GM08714 (cell line): ENCODE data around the gene PACSIN3.

Experiments used
- H3K4me3 ChIP-seq: fragments of 200-500 bp; sonication (Bioruptor generic); 2 replicates; pipeline ENCODE4 v1.5.1; 2014; ENCODE audit warnings: mild to moderate bottlenecking, low read length, inconsistent platforms
- ZNF274 ChIP-seq: IDR thresholded peaks from 2 replicates; pipeline ENCODE4 v1.6.1; 2012; ENCODE audit warnings: mild to moderate bottlenecking, low read depth, low read length

PACSIN3 gene

GRCh38 chr11:47147250-47147649 is 39.0 kb downstream of the PACSIN3 start:
- H3K4me3 ChIP-seq, result no peak overlapping the region
- TF ChIP-seq ZNF274, result no peak

GRCh38 chr11:47144541-47144940 is 41.7 kb downstream of the PACSIN3 start:
- no peak for TF ChIP-seq ZNF274
- H3K4me3 ChIP-seq, result no peak overlapping the region

- no peak overlapping the region for H3K4me3 ChIP-seq
- no peak for TF ChIP-seq ZNF274
Observed at GRCh38 chr11:47143322-47143721, 42.9 kb downstream of the PACSIN3 start.

- TF ChIP-seq ZNF274, result no peak
- H3K4me3 ChIP-seq, result no peak overlapping the region
Observed at GRCh38 chr11:47139878-47140277, 46.4 kb downstream of the PACSIN3 start.

GRCh38 chr11:47137476-47137875 is 48.8 kb downstream of the PACSIN3 start:
- no peak for TF ChIP-seq ZNF274
- H3K4me3 ChIP-seq, result no peak overlapping the region

GRCh38 chr11:47136921-47137320 is 49.3 kb downstream of the PACSIN3 start:
- H3K4me3 ChIP-seq, result no peak overlapping the region
- no peak for TF ChIP-seq ZNF274

GRCh38 chr11:47136327-47136726 is 49.9 kb downstream of the PACSIN3 start:
- no peak for TF ChIP-seq ZNF274
- no peak overlapping the region for H3K4me3 ChIP-seq

GRCh38 chr11:47132981-47133380 is 53.3 kb downstream of the PACSIN3 start:
- no peak overlapping the region for H3K4me3 ChIP-seq
- TF ChIP-seq ZNF274, result no peak

GRCh38 chr11:47132490-47132889 is 53.7 kb downstream of the PACSIN3 start:
- no peak for TF ChIP-seq ZNF274
- H3K4me3 ChIP-seq, result no peak overlapping the region

- no peak overlapping the region for H3K4me3 ChIP-seq
- TF ChIP-seq ZNF274, result no peak
Observed at GRCh38 chr11:47131136-47131535, 55.1 kb downstream of the PACSIN3 start.

- no peak overlapping the region for H3K4me3 ChIP-seq
- TF ChIP-seq ZNF274, result no peak
Observed at GRCh38 chr11:47130543-47130942, 55.7 kb downstream of the PACSIN3 start.
